ENCODE measurements around the gene PIM3.
A peak's percentile ranks its signal among the peaks of the same experiment; 100 is the strongest.

PIM3 gene

GRCh38 chr22:49956914-49957825, 3.4 kb upstream of the PIM3 start:
- DNase-seq, result no peak

GRCh38 chr22:49957826-49958365, 2.7 kb upstream of the PIM3 start:
- no peak for DNase-seq

GRCh38 chr22:49958366-49958921, 2.1 kb upstream of the PIM3 start:
- no peak for DNase-seq

GRCh38 chr22:49958931-49959781, 1.4 kb upstream of the PIM3 start:
- DNase-seq, result no peak

GRCh38 chr22:49959782-49960158, 802 bp upstream of the PIM3 start:
- DNase-seq, result no peak

- DNase-seq, result peak; percentile 47
Measured at GRCh38 chr22:49961005-49961600, 531 bp downstream of the PIM3 start.

- DNase-seq, result no peak
Measured at GRCh38 chr22:49961601-49962011, 1.0 kb downstream of the PIM3 start.

GRCh38 chr22:49962012-49962750, 1.6 kb downstream of the PIM3 start:
- peak; percentile 92 for DNase-seq

GRCh38 chr22:49962751-49963646, 2.4 kb downstream of the PIM3 start:
- DNase-seq, result peak; percentile 18

- peak; percentile 38 for DNase-seq
Measured at GRCh38 chr22:49963647-49964026, 3.1 kb downstream of the PIM3 start.

GRCh38 chr22:49964136-49965090, 3.8 kb downstream of the PIM3 start:
- peak; percentile 57 for DNase-seq

GRCh38 chr22:49965091-49966040, 4.8 kb downstream of the PIM3 start:
- DNase-seq, result peak; percentile 29

GRCh38 chr22:49966041-49966773, 5.6 kb downstream of the PIM3 start:
- peak; percentile 32 for DNase-seq

GRCh38 chr22:49966774-49967705, 6.5 kb downstream of the PIM3 start:
- peak; percentile 45 for DNase-seq

GRCh38 chr22:49967706-49968208, 7.2 kb downstream of the PIM3 start:
- peak; percentile 27 for DNase-seq

- DNase-seq, result no peak
Measured at GRCh38 chr22:49968313-49968830, 7.8 kb downstream of the PIM3 start.
